ENCODE measurements around the gene EGFL8.
"Not testable (repeated sequence)": the region's sequence is repeated elsewhere in the genome, so short reads cannot be mapped to it uniquely, and the experiment has no call there.

Gene EGFL8

GRCh38 chr6:32185681-32186131 lies 21.3 kb downstream of the EGFL8 start:
- DNase-seq = not testable (repeated sequence)

GRCh38 chr6:32186151-32186840 lies 21.9 kb downstream of the EGFL8 start:
- not testable (repeated sequence) for DNase-seq

GRCh38 chr6:32187009-32187709 lies 22.8 kb downstream of the EGFL8 start:
- DNase-seq = no peak

GRCh38 chr6:32187725-32188380 lies 23.5 kb downstream of the EGFL8 start:
- not testable (repeated sequence) for DNase-seq

GRCh38 chr6:32188381-32189068 lies 24.1 kb downstream of the EGFL8 start:
- no peak for DNase-seq

GRCh38 chr6:32189069-32189741 lies 24.8 kb downstream of the EGFL8 start:
- DNase-seq = no peak

- no peak for DNase-seq
These were observed 25.3 kb downstream of the EGFL8 start for GRCh38 chr6:32189742-32190053.

GRCh38 chr6:32190054-32190851 lies 25.9 kb downstream of the EGFL8 start, which contains the start of gene PBX2:
Gene PBX2 (minus strand): TSS chr6:32190202. CDS start chr6:32189915, 287 bp downstream.
- DNase-seq = peak; percentile 74

- DNase-seq = no peak
These were observed 26.7 kb downstream of the EGFL8 start for GRCh38 chr6:32190911-32191677.

GRCh38 chr6:32191696-32192607 lies 27.6 kb downstream of the EGFL8 start:
- no peak for DNase-seq

GRCh38 chr6:32192608-32193039 lies 28.2 kb downstream of the EGFL8 start, which contains the start of gene GPSM3:
Gene GPSM3 (minus strand): TSS chr6:32192643. CDS start chr6:32192513, 130 bp downstream.
- no peak for DNase-seq

- not testable (repeated sequence) for DNase-seq
These were observed 28.7 kb downstream of the EGFL8 start for GRCh38 chr6:32193096-32193495.

GRCh38 chr6:32194388-32194787 lies 30.0 kb downstream of the EGFL8 start:
- no peak for DNase-seq

- DNase-seq = no peak
These were observed 30.6 kb downstream of the EGFL8 start for GRCh38 chr6:32194825-32195651.

GRCh38 chr6:32195652-32195901 lies 31.2 kb downstream of the EGFL8 start:
- DNase-seq = peak; percentile 93

GRCh38 chr6:32195902-32196681 lies 31.7 kb downstream of the EGFL8 start:
- DNase-seq = no peak

- no peak for DNase-seq
These were observed 32.6 kb downstream of the EGFL8 start for GRCh38 chr6:32196682-32197616.
